SK-N-SH (cell line): ENCODE data around the gene PRR35. TPM values are rescaled to one million over a fixed set of nuclear protein-coding genes. Genes with fewer than 3 reads are reported as not detected.

Experiments
- CTCF ChIA-PET: fragments of 300-600, 350-600 bp; formaldehyde crosslinking; extraction: SDS; loops from one replicate; lab custom pipeline; 2021; lab: Yijun Ruan, JAX
- POLR2A ChIA-PET: fragments of 350-600 bp; sonication (Branson Sonifier 250); formaldehyde crosslinking; extraction: SDS; loops from one replicate; lab custom pipeline; 2020; ENCODE audit warnings: antibody characterized with exemption, inconsistent platforms; lab: Yijun Ruan, JAX
- DNase-seq: peaks from one replicate; pipeline ENCODE4 v3.0.0; 2012
- H2AFZ ChIP-seq: fragments of 200-600 bp; sonication (generic); 2 replicates; pipeline ENCODE4 v1.8.1; 2016; ENCODE audit warnings: antibody characterized with exemption, mild to moderate bottlenecking, low read depth
- H3F3A ChIP-seq: fragments of 200-600 bp; sonication (generic); replicated peaks from 2 replicates; pipeline ENCODE3; 2016; ENCODE audit warnings: antibody characterized with exemption, mild to moderate bottlenecking; ENCODE audit not compliant: insufficient read depth
- H3K27ac ChIP-seq, 2 experiments: fragments of 200-500 bp in 1 of 2; fragments of 200-600 bp in 1 of 2; sonication (Bioruptor generic) in 1 of 2; sonication (generic), shearing (Covaris generic) in 1 of 2; 2 replicates each; pipeline versions ENCODE4 v1.5.1 to v1.6.1; 2014 to 2016; ENCODE audit warnings: low read depth in 2 of 2, inconsistent platforms in 1 of 2, low read length in 1 of 2, mild to moderate bottlenecking in 1 of 2, mixed read lengths in 1 of 2
- H3K27me3 ChIP-seq: fragments of 200-600 bp; sonication (generic), shearing (Covaris generic); 2 replicates; pipeline ENCODE4 v1.6.1; 2016; ENCODE audit warnings: mixed run types; ENCODE audit not compliant: insufficient read depth
- H3K36me3 ChIP-seq, 2 experiments: fragments of 200-500 bp in 1 of 2; fragments of 200-600 bp in 1 of 2; sonication (Bioruptor generic) in 1 of 2; sonication (generic) in 1 of 2; replicated peaks in 1 of 2; 2 replicates each; pipeline versions ENCODE3 to v1.5.1; 2014 to 2016; ENCODE audit warnings: low read length in 1 of 2, mild to moderate bottlenecking in 1 of 2; ENCODE audit not compliant: insufficient read depth in 2 of 2, control insufficient read depth in 1 of 2
- H3K4me1 ChIP-seq, 2 experiments: fragments of 200-500 bp in 1 of 2; fragments of 200-600 bp in 1 of 2; sonication (Bioruptor generic) in 1 of 2; sonication (generic), shearing (Covaris generic) in 1 of 2; 2 replicates each; pipeline versions ENCODE4 v1.5.1 to v1.6.1; 2014 to 2016; ENCODE audit warnings: low read depth in 1 of 2, low read length in 1 of 2, mixed run types in 1 of 2; ENCODE audit not compliant: insufficient read depth in 2 of 2, control insufficient read depth in 1 of 2
- H3K4me2 ChIP-seq: fragments of 200-600 bp; sonication (generic), shearing (Covaris generic); 2 replicates; pipeline ENCODE4 v1.6.1; 2017; ENCODE audit warnings: mixed run types
- H3K4me3 ChIP-seq, 2 experiments: fragments of 200-500 bp in 1 of 2; fragments of 200-600 bp in 1 of 2; sonication (Bioruptor generic) in 1 of 2; sonication (generic), shearing (Covaris generic) in 1 of 2; 2 replicates each; pipeline versions ENCODE4 v1.5.1 to v1.8.1; 2014 to 2016; ENCODE audit warnings: low read depth in 2 of 2, inconsistent platforms in 1 of 2, low read length in 1 of 2, mild to moderate bottlenecking in 1 of 2, mixed read lengths in 1 of 2, moderate library complexity in 1 of 2
- H3K79me2 ChIP-seq: fragments of 200-600 bp; sonication (generic); 2 replicates; pipeline ENCODE4 v1.8.1; 2017; ENCODE audit warnings: mild to moderate bottlenecking; ENCODE audit not compliant: insufficient read depth
- H3K9ac ChIP-seq: fragments of 200-600 bp; sonication (generic); 2 replicates; pipeline ENCODE4 v1.6.1; 2017; ENCODE audit warnings: mixed run types
- H3K9me2 ChIP-seq: fragments of 200-600 bp; sonication (generic); 2 replicates; pipeline ENCODE4 v1.6.1; 2017; ENCODE audit warnings: mixed run types
- H3K9me3 ChIP-seq: fragments of 200-600 bp; sonication (generic); 2 replicates; pipeline ENCODE4 v1.6.1; 2017; ENCODE audit warnings: mixed run types, mild to moderate bottlenecking, moderate library complexity
- H4K20me1 ChIP-seq: fragments of 200-600 bp; sonication (generic); 2 replicates; pipeline ENCODE4 v1.6.1; 2017; ENCODE audit warnings: mild to moderate bottlenecking, mixed run types; ENCODE audit not compliant: insufficient read depth
- CHD2 ChIP-seq: fragments of 150-350 bp; IDR thresholded peaks from 2 replicates; pipeline ENCODE4 v1.6.1; 2018; ENCODE audit warnings: low read length; ENCODE audit not compliant: partially characterized antibody
- ELF1 ChIP-seq: IDR thresholded peaks from 2 replicates; pipeline ENCODE4 v1.4.0; 2012
- EP300 ChIP-seq, 2 experiments: IDR thresholded peaks; 2 replicates each; pipeline versions ENCODE4 v1.4.0 to v1.6.1; 2012; ENCODE audit warnings: borderline replicate concordance in 1 of 2, low read depth in 1 of 2, low read length in 1 of 2
- EZH2phosphoT487 ChIP-seq: fragments of 200-600 bp; sonication (generic); IDR thresholded peaks from 2 replicates; pipeline ENCODE4 v1.6.1; 2017; ENCODE audit warnings: low read depth, mixed run types, mild to moderate bottlenecking, antibody characterized with exemption, moderate library complexity, borderline replicate concordance
- FOXJ3 ChIP-seq: sonication (generic); formaldehyde crosslinking; IDR thresholded peaks from 2 replicates; pipeline ENCODE4 v1.5.1; 2020; ENCODE audit warnings: mild to moderate bottlenecking, missing genetic modification reagents
- FOXM1 ChIP-seq: IDR thresholded peaks from 2 replicates; pipeline ENCODE4 v1.4.0; 2012; ENCODE audit warnings: low read depth, mild to moderate bottlenecking
- IRF3 ChIP-seq: fragments of 150-350 bp; IDR thresholded peaks from 2 replicates; pipeline ENCODE4 v1.6.1; 2016; ENCODE audit warnings: mild to moderate bottlenecking, low read depth, low read length
- MAX ChIP-seq: IDR thresholded peaks from 2 replicates; pipeline ENCODE4 v1.4.0; 2012; ENCODE audit warnings: low read depth
- MEF2A ChIP-seq: IDR thresholded peaks from 2 replicates; pipeline ENCODE4 v1.4.0; 2012; ENCODE audit warnings: low read depth, borderline replicate concordance
- NFIC ChIP-seq: IDR thresholded peaks from 2 replicates; pipeline ENCODE4 v1.4.0; 2012; ENCODE audit warnings: borderline replicate concordance
- POLR2AphosphoS5 ChIP-seq: IDR thresholded peaks from 2 replicates; pipeline ENCODE4 v1.6.1; 2012; ENCODE audit warnings: low read depth, low read length
- RFX5 ChIP-seq: IDR thresholded peaks from 2 replicates; pipeline ENCODE4 v1.6.1; 2012; ENCODE audit warnings: mild to moderate bottlenecking, improper control_type of control experiment, low read length
- RXRA ChIP-seq: IDR thresholded peaks from 2 replicates; pipeline ENCODE4 v1.4.0; 2012; ENCODE audit warnings: low read depth, mild to moderate bottlenecking, borderline replicate concordance
- SIN3A ChIP-seq: IDR thresholded peaks from 2 replicates; pipeline ENCODE4 v1.6.1; 2012; ENCODE audit warnings: low read depth, mild to moderate bottlenecking, low read length, moderate library complexity, borderline replicate concordance
- TAF1 ChIP-seq: IDR thresholded peaks from 2 replicates; pipeline ENCODE4 v1.6.1; 2012; ENCODE audit warnings: low read depth, mild to moderate bottlenecking, low read length, moderate library complexity, borderline replicate concordance
- YY1 ChIP-seq: IDR thresholded peaks from 2 replicates; pipeline ENCODE4 v1.4.0; 2012; ENCODE audit warnings: low read depth, mild to moderate bottlenecking
- ZBTB33 ChIP-seq: IDR thresholded peaks from 2 replicates; pipeline ENCODE4 v1.4.0; 2012; ENCODE audit warnings: low read depth, borderline replicate concordance
- WGBS: methylation state at CpG from one replicate; pipeline ENCODE4 v1.1.6; 2017; ENCODE audit warnings: low lambda C conversion rate; 5-methylcytosine and 5-hydroxymethylcytosine counted together
- polyA plus RNA-seq, 3 experiments: library from polyadenylated mRNA; depleted of rRNA; stranded (reverse); fragments of >200 nt; gene quantifications; 2 replicates each; pipeline ENCODE4 v1.2.3, GENCODE V29; 2012
- TF ChIP-seq, protein P1 (sequence below): IDR thresholded peaks from 2 replicates; pipeline ENCODE4 v1.6.1; 2012; ENCODE audit warnings: mild to moderate bottlenecking, low read depth, low read length, moderate library complexity
- TF ChIP-seq, protein P2 (sequence below): fragments of 200-600 bp; sonication (generic); IDR thresholded peaks from 2 replicates; pipeline ENCODE4 v1.6.1; 2017; ENCODE audit warnings: antibody characterized with exemption, mild to moderate bottlenecking, moderate library complexity

PRR35 gene
- polyA plus RNA-seq, 1 of the 3 experiments (the other 2 are of a cell fraction): not detected

- no peaks in the 10 kb centered on the region; a peak in 1 of 4 replicates for H3K4me1 ChIP-seq
- H3K9me3 ChIP-seq: no peaks in the 10 kb centered on the region
- H3K4me2 ChIP-seq: no peak overlapping the region
- peaks cover 0 to 7% of the 10 kb centered on the region in 2 experiments for H3K36me3 ChIP-seq
- no peaks in the 10 kb centered on the region for H3K9me2 ChIP-seq
- H3K27me3 ChIP-seq: no peaks in the 10 kb centered on the region
- ChIA-PET POLR2A (no interaction called here), CTCF (interaction anchor here (0.8 to 2.7 kb wide), 4 partner anchors 8 to 50 kb away, joined by 3 to 11 read pairs (median 3); no protein-coding TSS in a partner anchor)
- peaks cover 6% of the 10 kb centered on the region; the same call in 1 of the 2 replicates for H4K20me1 ChIP-seq
- H2AFZ ChIP-seq: no peak overlapping the region
- peaks cover 18% of the 10 kb centered on the region for H3K79me2 ChIP-seq
- WGBS: 94% methylated on average over 13 of the region's 13 CpGs
- no peak overlapping the region for H3K27ac ChIP-seq
- H3K4me3 ChIP-seq: no peak overlapping the region
- TF ChIP-seq EZH2phosphoT487 (no peak), POLR2AphosphoS5 (no peak), RFX5 (no peak)
- H3F3A ChIP-seq: no peaks in the 10 kb centered on the region
- no peak for DNase-seq
- H3K9ac ChIP-seq: no peak overlapping the region
Measured at GRCh38 chr16:609316-609715, 49.1 kb downstream of the PRR35 start.

GRCh38 chr16:609984-610383, 49.8 kb downstream of the PRR35 start:
- POLR2A ChIA-PET: no interaction called here
- TF ChIP-seq MEF2A: no peak
- TF ChIP-seq RXRA: no peak
- TF ChIP-seq, protein P1, sequence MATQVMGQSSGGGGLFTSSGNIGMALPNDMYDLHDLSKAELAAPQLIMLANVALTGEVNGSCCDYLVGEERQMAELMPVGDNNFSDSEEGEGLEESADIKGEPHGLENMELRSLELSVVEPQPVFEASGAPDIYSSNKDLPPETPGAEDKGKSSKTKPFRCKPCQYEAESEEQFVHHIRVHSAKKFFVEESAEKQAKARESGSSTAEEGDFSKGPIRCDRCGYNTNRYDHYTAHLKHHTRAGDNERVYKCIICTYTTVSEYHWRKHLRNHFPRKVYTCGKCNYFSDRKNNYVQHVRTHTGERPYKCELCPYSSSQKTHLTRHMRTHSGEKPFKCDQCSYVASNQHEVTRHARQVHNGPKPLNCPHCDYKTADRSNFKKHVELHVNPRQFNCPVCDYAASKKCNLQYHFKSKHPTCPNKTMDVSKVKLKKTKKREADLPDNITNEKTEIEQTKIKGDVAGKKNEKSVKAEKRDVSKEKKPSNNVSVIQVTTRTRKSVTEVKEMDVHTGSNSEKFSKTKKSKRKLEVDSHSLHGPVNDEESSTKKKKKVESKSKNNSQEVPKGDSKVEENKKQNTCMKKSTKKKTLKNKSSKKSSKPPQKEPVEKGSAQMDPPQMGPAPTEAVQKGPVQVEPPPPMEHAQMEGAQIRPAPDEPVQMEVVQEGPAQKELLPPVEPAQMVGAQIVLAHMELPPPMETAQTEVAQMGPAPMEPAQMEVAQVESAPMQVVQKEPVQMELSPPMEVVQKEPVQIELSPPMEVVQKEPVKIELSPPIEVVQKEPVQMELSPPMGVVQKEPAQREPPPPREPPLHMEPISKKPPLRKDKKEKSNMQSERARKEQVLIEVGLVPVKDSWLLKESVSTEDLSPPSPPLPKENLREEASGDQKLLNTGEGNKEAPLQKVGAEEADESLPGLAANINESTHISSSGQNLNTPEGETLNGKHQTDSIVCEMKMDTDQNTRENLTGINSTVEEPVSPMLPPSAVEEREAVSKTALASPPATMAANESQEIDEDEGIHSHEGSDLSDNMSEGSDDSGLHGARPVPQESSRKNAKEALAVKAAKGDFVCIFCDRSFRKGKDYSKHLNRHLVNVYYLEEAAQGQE: no peak
- TF ChIP-seq CHD2: no peak
- no peak for TF ChIP-seq POLR2AphosphoS5
- TF ChIP-seq ELF1: no peak
- TF ChIP-seq, protein P2, sequence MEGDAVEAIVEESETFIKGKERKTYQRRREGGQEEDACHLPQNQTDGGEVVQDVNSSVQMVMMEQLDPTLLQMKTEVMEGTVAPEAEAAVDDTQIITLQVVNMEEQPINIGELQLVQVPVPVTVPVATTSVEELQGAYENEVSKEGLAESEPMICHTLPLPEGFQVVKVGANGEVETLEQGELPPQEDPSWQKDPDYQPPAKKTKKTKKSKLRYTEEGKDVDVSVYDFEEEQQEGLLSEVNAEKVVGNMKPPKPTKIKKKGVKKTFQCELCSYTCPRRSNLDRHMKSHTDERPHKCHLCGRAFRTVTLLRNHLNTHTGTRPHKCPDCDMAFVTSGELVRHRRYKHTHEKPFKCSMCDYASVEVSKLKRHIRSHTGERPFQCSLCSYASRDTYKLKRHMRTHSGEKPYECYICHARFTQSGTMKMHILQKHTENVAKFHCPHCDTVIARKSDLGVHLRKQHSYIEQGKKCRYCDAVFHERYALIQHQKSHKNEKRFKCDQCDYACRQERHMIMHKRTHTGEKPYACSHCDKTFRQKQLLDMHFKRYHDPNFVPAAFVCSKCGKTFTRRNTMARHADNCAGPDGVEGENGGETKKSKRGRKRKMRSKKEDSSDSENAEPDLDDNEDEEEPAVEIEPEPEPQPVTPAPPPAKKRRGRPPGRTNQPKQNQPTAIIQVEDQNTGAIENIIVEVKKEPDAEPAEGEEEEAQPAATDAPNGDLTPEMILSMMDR: no peak
- TF ChIP-seq RFX5: no peak
- no peak for TF ChIP-seq FOXJ3 (CRISPR knock-in tag)
- no peak for TF ChIP-seq YY1
- TF ChIP-seq ZBTB33: no peak
- TF ChIP-seq FOXM1: no peak
- no peak for TF ChIP-seq IRF3
- TF ChIP-seq EP300 (IDR thresholded peaks at IDR 0.05; ENCODE audit: borderline replicate concordance in 1 of 2, low read depth in 1 of 2, low read length in 1 of 2): no peak
- no peak for TF ChIP-seq MAX
- TF ChIP-seq SIN3A: no peak
- no peak for TF ChIP-seq NFIC
- no peak for TF ChIP-seq TAF1

More at GRCh38 chr16:609984-610383, 49.8 kb downstream of the PRR35 start:
- Histone ChIP-seq H3F3A (no peaks in the 10 kb centered on the region), H4K20me1 (peaks cover 6% of the 10 kb centered on the region; the same call in 1 of the 2 replicates), H2AFZ (no peak overlapping the region), H3K4me3 (no peak overlapping the region), H3K36me3 (peaks cover 0 to under 1% of the 10 kb centered on the region in 2 experiments), H3K9me3 (no peaks in the 10 kb centered on the region), H3K9ac (no peak overlapping the region), H3K27ac (no peak overlapping the region), H3K9me2 (no peaks in the 10 kb centered on the region), H3K27me3 (no peaks in the 10 kb centered on the region), H3K4me2 (no peak overlapping the region), H3K4me1 (no peaks in the 10 kb centered on the region; a peak in 1 of 4 replicates), H3K79me2 (peaks cover 11% of the 10 kb centered on the region)
- 86% methylated on average over 4 of the region's 14 CpGs for WGBS
- CTCF ChIA-PET: interaction anchor here (0.8 to 2.7 kb wide), 4 partner anchors 10 to 51 kb away, joined by 3 to 11 read pairs (median 4); no protein-coding TSS in a partner anchor
- no peak for DNase-seq
